MM.1S (cell line): Measurements from ENCODE around the gene CDRT4.

Source experiments
- DNase-seq: peaks from one replicate; pipeline ENCODE4 v3.0.0-alpha.2; 2015
- H2AFZ ChIP-seq: fragments of 300-600 bp; sonication (generic); 2 replicates; pipeline ENCODE4 v1.6.0; 2016; ENCODE audit warnings: antibody characterized with exemption, low read length
- H3F3A ChIP-seq: fragments of 300-600 bp; sonication (generic); 2 replicates; pipeline ENCODE4 v1.6.1; 2016; ENCODE audit warnings: mild to moderate bottlenecking, antibody characterized with exemption, low read length, moderate library complexity, mixed read lengths; ENCODE audit not compliant: insufficient read depth
- H3K27ac ChIP-seq: fragments of 300-600 bp; sonication (generic); 2 replicates; pipeline ENCODE4 v1.5.1; 2016; ENCODE audit warnings: mild to moderate bottlenecking, low read length
- H3K27me3 ChIP-seq: fragments of 300-600 bp; sonication (generic); replicated peaks from 2 replicates; pipeline ENCODE4 v1.6.0; 2016; ENCODE audit warnings: low read length; ENCODE audit not compliant: insufficient read depth
- H3K36me3 ChIP-seq: fragments of 300-600 bp; sonication (generic); replicated peaks from 2 replicates; pipeline ENCODE4 v1.6.1; 2016; ENCODE audit warnings: mild to moderate bottlenecking, low read length, mixed read lengths; ENCODE audit not compliant: insufficient read depth
- H3K4me1 ChIP-seq: fragments of 300-600 bp; sonication (generic); 2 replicates; pipeline ENCODE4 v1.6.1; 2016; ENCODE audit warnings: low read length, mixed read lengths
- H3K4me2 ChIP-seq: fragments of 300-600 bp; sonication (generic); 2 replicates; pipeline ENCODE4 v1.6.0; 2016; ENCODE audit warnings: low read depth, low read length
- H3K4me3 ChIP-seq: fragments of 300-600 bp; sonication (generic); 2 replicates; pipeline ENCODE4 v1.5.1; 2016; ENCODE audit warnings: low read length, mixed read lengths
- H3K79me2 ChIP-seq: fragments of 300-600 bp; sonication (generic); 2 replicates; pipeline ENCODE4 v1.6.1; 2016; ENCODE audit warnings: mixed run types, low read length, mixed read lengths
- H3K9ac ChIP-seq: fragments of 300-600 bp; sonication (generic); 2 replicates; pipeline ENCODE4 v1.6.1; 2016; ENCODE audit warnings: low read length, mixed read lengths
- H3K9me2 ChIP-seq: fragments of 300-600 bp; sonication (generic); replicated peaks from 2 replicates; pipeline ENCODE4 v1.6.1; 2016; ENCODE audit warnings: mild to moderate bottlenecking, low read length, mixed read lengths; ENCODE audit not compliant: insufficient read depth
- H3K9me3 ChIP-seq: fragments of 300-600 bp; sonication (generic); replicated peaks from 2 replicates; pipeline ENCODE4 v1.6.1; 2016; ENCODE audit warnings: mild to moderate bottlenecking, low read length, mixed read lengths; ENCODE audit not compliant: insufficient read depth
- H4K20me1 ChIP-seq: fragments of 300-600 bp; sonication (generic); 2 replicates; pipeline ENCODE4 v1.6.1; 2016; ENCODE audit warnings: mild to moderate bottlenecking, low read length, moderate library complexity, mixed read lengths; ENCODE audit not compliant: insufficient read depth
- CTCF ChIP-seq: fragments of 300-600 bp; sonication (generic); IDR thresholded peaks from 2 replicates; pipeline ENCODE4 v1.5.1; 2016; ENCODE audit warnings: antibody characterized with exemption, low read length, mixed read lengths
- EZH2 ChIP-seq: fragments of 300-600 bp; sonication (generic); optimal IDR thresholded peaks from 2 replicates; pipeline ENCODE3; 2017; ENCODE audit warnings: low read depth, mild to moderate bottlenecking, antibody characterized with exemption, low read length, mixed read lengths
- EZH2phosphoT487 ChIP-seq: fragments of 300-600 bp; sonication (generic); IDR thresholded peaks from 2 replicates; pipeline ENCODE4 v1.6.1; 2018; ENCODE audit warnings: antibody characterized with exemption, low read length

CDRT4 gene

GRCh38 chr17:15444805-15445204 is 22.6 kb downstream of the CDRT4 start:
- Histone ChIP-seq H3K4me1 (no peaks in the 10 kb centered on the region), H3K27ac (no peak overlapping the region), H3F3A (no peaks in the 10 kb centered on the region), H3K79me2 (no peaks in the 10 kb centered on the region), H2AFZ (no peak overlapping the region), H3K4me2 (no peak overlapping the region), H3K9me2 (no peaks in the 10 kb centered on the region), H3K27me3 (no peaks in the 10 kb centered on the region), H3K9me3 (no peaks in the 10 kb centered on the region), H3K9ac (no peak overlapping the region), H3K36me3 (no peaks in the 10 kb centered on the region), H3K4me3 (no peak overlapping the region), H4K20me1 (no peaks in the 10 kb centered on the region)
- TF ChIP-seq EZH2 (no peak), CTCF (no peak), EZH2phosphoT487 (no peak)
- no peak for DNase-seq

- no peak overlapping the region for H3K4me2 ChIP-seq
- TF ChIP-seq EZH2 (no peak), EZH2phosphoT487 (no peak), CTCF (no peak)
- H3K79me2 ChIP-seq: no peaks in the 10 kb centered on the region
- no peak for DNase-seq
- no peaks in the 10 kb centered on the region for H4K20me1 ChIP-seq
- no peaks in the 10 kb centered on the region for H3K4me1 ChIP-seq
- no peaks in the 10 kb centered on the region for H3F3A ChIP-seq
- no peaks in the 10 kb centered on the region for H3K36me3 ChIP-seq
- H3K9me2 ChIP-seq: no peaks in the 10 kb centered on the region
- no peaks in the 10 kb centered on the region for H3K9me3 ChIP-seq
- no peak overlapping the region for H3K9ac ChIP-seq
- H3K27ac ChIP-seq: no peak overlapping the region
- no peaks in the 10 kb centered on the region for H3K27me3 ChIP-seq
- no peak overlapping the region for H2AFZ ChIP-seq
- H3K4me3 ChIP-seq: no peak overlapping the region
Measured at GRCh38 chr17:15442311-15443180, 24.9 kb downstream of the CDRT4 start.

GRCh38 chr17:15441315-15441714 is 26.1 kb downstream of the CDRT4 start:
- no peaks in the 10 kb centered on the region for H3K27me3 ChIP-seq
- no peak overlapping the region for H3K27ac ChIP-seq
- no peak overlapping the region for H3K9ac ChIP-seq
- H2AFZ ChIP-seq: no peak overlapping the region
- DNase-seq: no peak
- H4K20me1 ChIP-seq: no peaks in the 10 kb centered on the region
- H3K36me3 ChIP-seq: no peaks in the 10 kb centered on the region
- no peak overlapping the region for H3K4me2 ChIP-seq
- no peaks in the 10 kb centered on the region for H3K4me1 ChIP-seq
- no peak overlapping the region for H3K4me3 ChIP-seq
- no peaks in the 10 kb centered on the region for H3K9me3 ChIP-seq
- no peaks in the 10 kb centered on the region for H3K79me2 ChIP-seq
- H3F3A ChIP-seq: no peaks in the 10 kb centered on the region
- no peaks in the 10 kb centered on the region for H3K9me2 ChIP-seq
- TF ChIP-seq EZH2: no peak
- TF ChIP-seq CTCF: no peak
- no peak for TF ChIP-seq EZH2phosphoT487
